NCI-H2107 treated with DMSO at 0.1 percent for 48 hours (cell line): ENCODE data around the gene TBC1D22A.
"Not testable (repeated sequence)": the region's sequence is repeated elsewhere in the genome, so short reads cannot be mapped to it uniquely, and the experiment has no call there.

ENCODE experiments used
- DNase-seq: peaks from one replicate; lab custom pipeline; 2025; ENCODE audit not compliant: unreplicated experiment; lab: John Stamatoyannopoulos, UW

The TBC1D22A gene

GRCh38 chr22:47170511-47171440 lies 408.3 kb downstream of the TBC1D22A start:
- DNase-seq: not testable (repeated sequence)

GRCh38 chr22:47171441-47172221 lies 409.2 kb downstream of the TBC1D22A start:
- no peak for DNase-seq

- no peak for DNase-seq
Measured at GRCh38 chr22:47172771-47173534, 410.5 kb downstream of the TBC1D22A start.

- DNase-seq: no peak
Measured at GRCh38 chr22:47173535-47174021, 411.1 kb downstream of the TBC1D22A start.

GRCh38 chr22:47174096-47174495 lies 411.6 kb downstream of the TBC1D22A start:
- DNase-seq: no peak

GRCh38 chr22:47174671-47175112 lies 412.2 kb downstream of the TBC1D22A start:
- no peak for DNase-seq

GRCh38 chr22:47175151-47176025 lies 412.9 kb downstream of the TBC1D22A start:
- no peak for DNase-seq

GRCh38 chr22:47176026-47176389 lies 413.6 kb downstream of the TBC1D22A start:
- no peak for DNase-seq

GRCh38 chr22:47176573-47177333 lies 414.3 kb downstream of the TBC1D22A start:
- no peak for DNase-seq

GRCh38 chr22:47177334-47177815 lies 414.9 kb downstream of the TBC1D22A start:
- DNase-seq: no peak

- DNase-seq: no peak
Measured at GRCh38 chr22:47178339-47178738, 415.9 kb downstream of the TBC1D22A start.

GRCh38 chr22:47180796-47181195 lies 418.3 kb downstream of the TBC1D22A start:
- no peak for DNase-seq

GRCh38 chr22:47187176-47187957 lies 424.9 kb downstream of the TBC1D22A start:
- DNase-seq: no peak

- DNase-seq: no peak
Measured at GRCh38 chr22:47188261-47189055, 426.0 kb downstream of the TBC1D22A start.

- no peak for DNase-seq
Measured at GRCh38 chr22:47189056-47189916, 426.8 kb downstream of the TBC1D22A start.

- no peak for DNase-seq
Measured at GRCh38 chr22:47190276-47190956, 428.0 kb downstream of the TBC1D22A start.
